Mesothelial cell of epicardium (in vitro differentiated cells): ENCODE measurements around the gene ITGA11. TPM values are rescaled to one million over a fixed set of nuclear protein-coding genes. Genes with fewer than 3 reads are reported as not detected.

Experiments
- DNase-seq, 2 experiments: peaks; one replicate each; pipeline ENCODE4 v3.0.0; 2021; ENCODE audit warnings: low spot score in 2 of 2; ENCODE audit not compliant: unreplicated experiment in 2 of 2
- H3K27ac Mint-ChIP-seq: 2 replicates; pipeline ENCODE4 v1.8.0; 2021; ENCODE audit warnings: mixed read lengths
- H3K27me3 Mint-ChIP-seq: 2 replicates; pipeline ENCODE4 v1.8.0; 2021; ENCODE audit warnings: low read depth, mixed read lengths
- H3K36me3 Mint-ChIP-seq: 2 replicates; pipeline ENCODE4 v1.8.0; 2021; ENCODE audit warnings: mixed read lengths
- H3K4me1 Mint-ChIP-seq: 2 replicates; pipeline ENCODE4 v1.8.0; 2021; ENCODE audit warnings: mixed read lengths
- H3K4me3 Mint-ChIP-seq: 2 replicates; pipeline ENCODE4 v1.8.0; 2021; ENCODE audit warnings: mild to moderate bottlenecking, moderate library complexity, mixed read lengths
- H3K9me3 Mint-ChIP-seq: 2 replicates; pipeline ENCODE4 v1.8.0; 2021; ENCODE audit warnings: mixed read lengths
- CTCF ChIP-seq: fragments of 200-600 bp; sonication (generic); IDR thresholded peaks from one replicate; pipeline ENCODE4 v1.5.0; 2021; ENCODE audit warnings: antibody characterized with exemption; ENCODE audit not compliant: unreplicated experiment
- total RNA-seq: library from RNA; stranded (reverse); gene quantifications from 3 replicates; pipeline ENCODE4 v1.2.1, GENCODE V29; 2021

The ITGA11 gene
- total RNA-seq, 1 donor from 2014 or later = 3.5 TPM

DNA sequence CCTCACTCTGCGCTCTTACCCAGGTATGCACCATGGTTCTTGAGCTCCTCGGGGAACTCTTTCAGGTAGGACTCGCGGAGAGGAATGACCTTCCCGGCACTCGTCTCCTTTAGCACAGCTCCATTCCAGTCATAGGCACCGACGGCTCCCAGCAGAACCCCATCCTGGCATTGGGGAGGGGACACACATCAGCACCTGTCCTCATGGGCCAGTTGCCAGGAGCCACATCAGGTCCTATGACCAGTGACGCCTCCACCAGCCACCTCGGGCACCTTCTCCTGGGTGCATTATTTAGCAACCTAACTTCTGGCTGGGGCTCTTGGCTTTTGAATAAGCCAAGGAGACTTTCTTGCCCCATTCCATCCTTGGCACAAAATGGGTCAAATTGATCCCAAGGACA is 92.5 kb downstream of the ITGA11 start:
- no peak overlapping the region for H3K27ac Mint-ChIP-seq
- TF ChIP-seq CTCF = no peak
- peaks cover 27% of the 10 kb centered on the region for H3K4me1 Mint-ChIP-seq
- peaks cover 3% of the 10 kb centered on the region for H3K27me3 Mint-ChIP-seq
- H3K36me3 Mint-ChIP-seq = no peaks in the 10 kb centered on the region
- no peak overlapping the region for H3K4me3 Mint-ChIP-seq
- H3K9me3 Mint-ChIP-seq = no peaks in the 10 kb centered on the region
- no peak for DNase-seq

- Mint-ChIP-seq H3K9me3 (no peaks in the 10 kb centered on the region), H3K27me3 (peaks cover 3% of the 10 kb centered on the region), H3K4me1 (peaks cover 29% of the 10 kb centered on the region), H3K4me3 (no peak overlapping the region), H3K27ac (no peak overlapping the region), H3K36me3 (no peaks in the 10 kb centered on the region)
- no peak for DNase-seq
- TF ChIP-seq CTCF = no peak
These were observed 94.1 kb downstream of the ITGA11 start for GRCh38 chr15:68337826-68338225.

DNA sequence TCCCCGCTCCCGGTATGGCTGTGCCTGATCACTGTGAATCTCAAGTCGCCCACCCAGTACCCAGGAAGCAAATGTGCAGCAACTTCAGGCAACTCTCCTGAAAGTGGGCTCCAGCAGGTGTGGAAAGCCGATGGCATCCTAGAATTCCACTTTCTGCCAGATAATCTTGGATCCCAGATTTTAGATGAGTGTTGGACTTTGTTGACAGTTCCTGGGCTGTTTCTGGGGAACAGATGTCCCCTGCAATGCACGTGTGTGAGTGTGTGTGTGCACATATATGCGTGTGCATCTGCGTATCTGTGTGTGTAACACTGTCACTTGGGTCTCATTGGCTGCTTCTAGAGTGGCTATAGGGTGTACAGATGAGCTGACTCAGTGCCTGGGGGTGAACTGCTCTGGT is 95.4 kb downstream of the ITGA11 start:
- peaks cover 6% of the 10 kb centered on the region for H3K27me3 Mint-ChIP-seq
- no peaks in the 10 kb centered on the region for H3K9me3 Mint-ChIP-seq
- TF ChIP-seq CTCF = no peak
- DNase-seq = no peak
- peaks cover 26% of the 10 kb centered on the region for H3K4me1 Mint-ChIP-seq
- H3K36me3 Mint-ChIP-seq = no peaks in the 10 kb centered on the region
- H3K27ac Mint-ChIP-seq = no peak overlapping the region
- H3K4me3 Mint-ChIP-seq = no peak overlapping the region

GRCh38 chr15:68335655-68336054 is 96.3 kb downstream of the ITGA11 start:
- no peak overlapping the region for H3K4me3 Mint-ChIP-seq
- TF ChIP-seq CTCF = no peak
- H3K4me1 Mint-ChIP-seq = peaks cover 25% of the 10 kb centered on the region
- no peaks in the 10 kb centered on the region for H3K9me3 Mint-ChIP-seq
- DNase-seq = no peak
- peaks cover 6% of the 10 kb centered on the region for H3K27me3 Mint-ChIP-seq
- no peaks in the 10 kb centered on the region for H3K36me3 Mint-ChIP-seq
- no peak overlapping the region for H3K27ac Mint-ChIP-seq

DNA sequence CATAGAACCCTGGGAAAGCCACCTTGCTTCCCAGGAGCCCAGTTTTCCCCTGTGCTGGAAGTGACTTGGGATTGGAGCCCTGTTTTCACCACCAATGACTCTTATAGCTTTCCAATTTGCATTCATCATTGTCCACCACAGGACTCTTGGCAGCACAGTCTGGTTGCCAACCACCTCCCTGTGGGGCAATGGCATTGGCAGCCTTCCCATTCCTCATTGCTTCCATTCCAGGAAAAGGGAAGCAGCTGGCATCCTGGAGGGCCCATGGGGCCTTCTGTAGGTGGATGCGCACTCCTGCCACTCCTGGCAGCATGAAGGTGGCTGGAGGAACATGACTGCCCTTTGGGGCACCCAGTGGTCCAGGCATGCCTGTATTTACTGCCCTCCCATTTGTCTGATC is 96.7 kb downstream of the ITGA11 start:
- Mint-ChIP-seq H3K36me3 (no peaks in the 10 kb centered on the region), H3K27ac (no peak overlapping the region), H3K27me3 (peaks cover 6% of the 10 kb centered on the region), H3K9me3 (no peaks in the 10 kb centered on the region), H3K4me3 (no peak overlapping the region), H3K4me1 (peaks cover 27% of the 10 kb centered on the region)
- TF ChIP-seq CTCF = no peak
- no peak for DNase-seq

- Mint-ChIP-seq H3K36me3 (no peaks in the 10 kb centered on the region), H3K27me3 (peaks cover 5% of the 10 kb centered on the region), H3K4me3 (no peak overlapping the region), H3K27ac (no peak overlapping the region), H3K4me1 (peaks cover 33% of the 10 kb centered on the region), H3K9me3 (no peaks in the 10 kb centered on the region)
- DNase-seq = no peak
- TF ChIP-seq CTCF = no peak
These were observed 97.3 kb downstream of the ITGA11 start for GRCh38 chr15:68334661-68335124.
